Gastrocnemius medialis (tissue), 4 donors: Measurements from ENCODE around the gene NCEH1. TPM values are rescaled to one million over a fixed set of nuclear protein-coding genes. Genes with fewer than 3 reads are reported as not detected.
"Not testable (repeated sequence)": the region's sequence is repeated elsewhere in the genome, so short reads cannot be mapped to it uniquely, and the experiment has no call there.

ENCODE experiments used
- ATAC-seq, 2 donors: fragments of 150-250 bp; one replicate each; pipeline ENCODE4 v1.9.1; 2016
- DNase-seq, 2 donors: peaks; one replicate each; pipeline ENCODE4 v3.0.0-alpha.2; 2019
- H3K27ac ChIP-seq, 4 donors: fragments of 200-600 bp; sonication (generic); 1 replicate in 1 of 4; 2 replicates in 3 of 4; pipeline ENCODE4 v1.5.1; 2016 to 2018; ENCODE audit warnings: mild to moderate bottlenecking in 2 of 4, moderate library complexity in 1 of 4
- H3K27me3 ChIP-seq, 3 donors: fragments of 200-600 bp; sonication (generic) in 2 of 3; 1 replicate in 1 of 3; 2 replicates in 2 of 3; pipeline versions ENCODE4 v1.5.1 to v1.6.0; 2016 to 2019; ENCODE audit warnings: mild to moderate bottlenecking in 1 of 3, moderate library complexity in 1 of 3
- H3K36me3 ChIP-seq, 2 donors: fragments of 200-600 bp; sonication (generic) in 1 of 2; one replicate each; pipeline ENCODE4 v1.5.1; 2017 to 2018
- H3K4me1 ChIP-seq, 2 donors: fragments of 200-600 bp; sonication (generic) in 1 of 2; one replicate each; pipeline ENCODE4 v1.5.1; 2016 to 2017; ENCODE audit warnings: mild to moderate bottlenecking in 2 of 2
- H3K4me3 ChIP-seq, 4 donors: fragments of 200-600 bp; sonication (generic) in 3 of 4; 1 replicate in 1 of 4; 2 replicates in 3 of 4; pipeline ENCODE4 v1.5.1; 2016 to 2019; ENCODE audit warnings: mild to moderate bottlenecking in 2 of 4
- H3K9me3 ChIP-seq, 3 donors: fragments of 200-600 bp; sonication (generic) in 2 of 3; 1 replicate in 1 of 3; 2 replicates in 2 of 3; pipeline ENCODE4 v1.5.1; 2016 to 2019
- POLR2A ChIP-seq, 2 donors: fragments of 450-650 bp; IDR thresholded peaks; one replicate each; pipeline ENCODE4 v1.6.1; 2017; ENCODE audit warnings: antibody characterized with exemption in 2 of 2, mild to moderate bottlenecking in 2 of 2, moderate library complexity in 2 of 2
- in situ Hi-C, 4 donors: fragments of 200-750 bp; cut with MboI; loops; one replicate each; pipeline versions ENCODE4 v1.15.0 to v1.8.0; 2017; ENCODE audit warnings: low sequenced_read_pairs in 4 of 4
- intact Hi-C: fragments of 100-400 bp; cut with DNase I; formaldehyde crosslinking; loops from one replicate; pipeline ENCODE4 v1.15.1; 2023; ENCODE audit warnings: low total_unique reads
- total RNA-seq, 4 donors: library from RNA; depleted of rRNA; stranded (reverse); fragments of >200 nt; gene quantifications; one replicate each; pipeline versions ENCODE4 v1.1.0 to v1.2.3, GENCODE V29; 2016
- TF ChIP-seq, protein P1 (sequence below), 5 experiments: fragments of 450-650 bp in 3 of 5; fragments of 200-600 bp in 2 of 5; sonication (generic) in 2 of 5; IDR thresholded peaks in 4 of 5; conservative IDR thresholded peaks in 1 of 5; 1 replicate in 4 of 5; 2 replicates in 1 of 5; pipeline ENCODE4 v1.5.1; 2016 to 2019; ENCODE audit warnings: antibody characterized with exemption in 5 of 5, mild to moderate bottlenecking in 3 of 5, moderate library complexity in 3 of 5

NCEH1 gene
- total RNA-seq, 4 donors from 2014 or later: 7.0 to 19.8 (median 8.2) TPM

DNA sequence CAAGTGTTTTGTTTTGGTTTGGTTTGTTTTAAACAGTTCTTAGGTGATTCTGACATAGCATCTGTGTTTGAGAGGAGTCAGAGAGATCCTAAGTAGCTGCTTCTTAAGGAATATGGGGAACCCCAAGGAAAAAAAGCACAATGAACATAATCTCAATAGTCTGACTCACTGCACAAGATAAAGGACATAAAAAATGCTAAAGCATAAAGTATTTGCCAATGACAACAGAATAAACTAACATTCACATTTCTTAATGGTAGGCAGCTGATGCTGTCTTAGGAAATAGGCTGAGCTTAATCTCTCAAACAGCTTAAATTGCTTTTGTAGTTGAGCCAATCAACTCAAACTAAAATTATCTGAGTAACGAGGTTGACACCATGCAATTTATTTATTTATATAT is 2.9 kb downstream of the NCEH1 start:
- H3K27ac ChIP-seq: no peak overlapping the region
- ATAC-seq: no peak
- no peak overlapping the region for H3K4me3 ChIP-seq

DNA sequence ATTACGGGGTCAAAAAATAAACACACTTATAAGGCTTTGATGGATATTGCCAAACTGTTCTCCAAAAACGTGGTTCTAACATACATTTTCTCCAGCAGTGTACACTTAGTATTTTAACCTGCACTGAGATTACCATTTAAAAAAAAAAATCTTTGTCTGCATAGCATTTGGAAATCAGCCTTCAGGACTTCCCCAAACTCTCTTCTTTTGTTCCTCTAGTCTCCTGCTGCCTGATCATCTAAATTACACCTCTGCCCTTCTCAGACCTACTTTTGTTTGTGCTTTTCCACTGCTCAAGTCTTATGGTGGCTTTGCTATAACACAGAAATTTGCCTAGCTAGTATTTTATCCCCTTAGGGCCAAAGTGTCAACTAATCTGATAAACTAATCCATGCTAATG is 3.8 kb downstream of the NCEH1 start:
- TF ChIP-seq, protein P1, sequence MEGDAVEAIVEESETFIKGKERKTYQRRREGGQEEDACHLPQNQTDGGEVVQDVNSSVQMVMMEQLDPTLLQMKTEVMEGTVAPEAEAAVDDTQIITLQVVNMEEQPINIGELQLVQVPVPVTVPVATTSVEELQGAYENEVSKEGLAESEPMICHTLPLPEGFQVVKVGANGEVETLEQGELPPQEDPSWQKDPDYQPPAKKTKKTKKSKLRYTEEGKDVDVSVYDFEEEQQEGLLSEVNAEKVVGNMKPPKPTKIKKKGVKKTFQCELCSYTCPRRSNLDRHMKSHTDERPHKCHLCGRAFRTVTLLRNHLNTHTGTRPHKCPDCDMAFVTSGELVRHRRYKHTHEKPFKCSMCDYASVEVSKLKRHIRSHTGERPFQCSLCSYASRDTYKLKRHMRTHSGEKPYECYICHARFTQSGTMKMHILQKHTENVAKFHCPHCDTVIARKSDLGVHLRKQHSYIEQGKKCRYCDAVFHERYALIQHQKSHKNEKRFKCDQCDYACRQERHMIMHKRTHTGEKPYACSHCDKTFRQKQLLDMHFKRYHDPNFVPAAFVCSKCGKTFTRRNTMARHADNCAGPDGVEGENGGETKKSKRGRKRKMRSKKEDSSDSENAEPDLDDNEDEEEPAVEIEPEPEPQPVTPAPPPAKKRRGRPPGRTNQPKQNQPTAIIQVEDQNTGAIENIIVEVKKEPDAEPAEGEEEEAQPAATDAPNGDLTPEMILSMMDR (IDR thresholded peaks at IDR 0.05 in 4 of 5, conservative IDR thresholded peaks at IDR 0.05 in 1 of 5): no peak
- TF ChIP-seq POLR2A (IDR thresholded peaks at IDR 0.05): no peak
- peaks cover 19 to 26% of the 10 kb centered on the region in 2 donors for H3K4me1 ChIP-seq
- in situ Hi-C loops (no loop called here), intact Hi-C loops (no loop called here)
- H3K27ac ChIP-seq: no peak overlapping the region
- ATAC-seq: no peak
- H3K4me3 ChIP-seq: no peak overlapping the region
- no peaks in the 10 kb centered on the region for H3K27me3 ChIP-seq
- no peaks in the 10 kb centered on the region for H3K9me3 ChIP-seq
- no peaks in the 10 kb centered on the region for H3K36me3 ChIP-seq
- DNase-seq: no peak

More for the DNA sequence above, 2.9 kb downstream of the NCEH1 start:
- in situ Hi-C loops: no loop called here
- Histone ChIP-seq H3K27me3 (no peaks in the 10 kb centered on the region), H3K9me3 (no peaks in the 10 kb centered on the region), H3K4me1 (peaks cover 19 to 26% of the 10 kb centered on the region in 2 donors), H3K36me3 (no peaks in the 10 kb centered on the region)
- TF ChIP-seq POLR2A (IDR thresholded peaks at IDR 0.05): no peak
- TF ChIP-seq, protein P1 (IDR thresholded peaks at IDR 0.05 in 4 of 5, conservative IDR thresholded peaks at IDR 0.05 in 1 of 5): no peak
- intact Hi-C loops: no loop called here
- no peak for DNase-seq

- intact Hi-C loops (no loop called here), in situ Hi-C loops (no loop called here)
- H3K4me3 ChIP-seq: no peak overlapping the region
- ATAC-seq: no peak
- TF ChIP-seq POLR2A (IDR thresholded peaks at IDR 0.05): no peak
- TF ChIP-seq, protein P1 (IDR thresholded peaks at IDR 0.05 in 4 of 5, conservative IDR thresholded peaks at IDR 0.05 in 1 of 5): no peak
- no peaks in the 10 kb centered on the region for H3K27me3 ChIP-seq
- H3K27ac ChIP-seq: no peak overlapping the region
- peaks cover 19 to 24% of the 10 kb centered on the region in 2 donors for H3K4me1 ChIP-seq
- DNase-seq: no peak
- no peaks in the 10 kb centered on the region for H3K9me3 ChIP-seq
- no peaks in the 10 kb centered on the region for H3K36me3 ChIP-seq
Measured at GRCh38 chr3:172705170-172705569, 5.7 kb downstream of the NCEH1 start.

GRCh38 chr3:172704001-172704400 is 6.9 kb downstream of the NCEH1 start:
- peaks cover 16 to 22% of the 10 kb centered on the region in 2 donors for H3K4me1 ChIP-seq
- H3K27ac ChIP-seq: no peak overlapping the region
- in situ Hi-C loops: no loop called here
- DNase-seq (no peak), ATAC-seq (no peak)
- no peaks in the 10 kb centered on the region for H3K27me3 ChIP-seq
- no peak for TF ChIP-seq POLR2A (IDR thresholded peaks at IDR 0.05)
- TF ChIP-seq, protein P1 (IDR thresholded peaks at IDR 0.05 in 4 of 5, conservative IDR thresholded peaks at IDR 0.05 in 1 of 5): no peak
- H3K4me3 ChIP-seq: no peak overlapping the region
- no peaks in the 10 kb centered on the region for H3K36me3 ChIP-seq
- intact Hi-C loops: no loop called here
- no peaks in the 10 kb centered on the region for H3K9me3 ChIP-seq

GRCh38 chr3:172702731-172703130 is 8.1 kb downstream of the NCEH1 start:
- ATAC-seq, H3K9me3 ChIP-seq, DNase-seq, H3K4me3 ChIP-seq, in situ Hi-C loops, H3K36me3 ChIP-seq, H3K27ac ChIP-seq, intact Hi-C loops, H3K27me3 ChIP-seq: not testable (repeated sequence)
- peaks cover 14 to 20% of the 10 kb centered on the region in 2 donors for H3K4me1 ChIP-seq
